Activated CD8-positive, alpha-beta memory T cell treated with anti-CD3 and anti-CD28 coated beads for 48 hours (primary cell): ENCODE results near the gene RNF151.

Experiments used
- DNase-seq, 3 experiments: peaks; one replicate each; pipeline ENCODE4 v3.0.0-alpha.2; 2020; ENCODE audit warnings: low read depth in 2 of 3, low spot score in 2 of 3

Gene RNF151

DNA sequence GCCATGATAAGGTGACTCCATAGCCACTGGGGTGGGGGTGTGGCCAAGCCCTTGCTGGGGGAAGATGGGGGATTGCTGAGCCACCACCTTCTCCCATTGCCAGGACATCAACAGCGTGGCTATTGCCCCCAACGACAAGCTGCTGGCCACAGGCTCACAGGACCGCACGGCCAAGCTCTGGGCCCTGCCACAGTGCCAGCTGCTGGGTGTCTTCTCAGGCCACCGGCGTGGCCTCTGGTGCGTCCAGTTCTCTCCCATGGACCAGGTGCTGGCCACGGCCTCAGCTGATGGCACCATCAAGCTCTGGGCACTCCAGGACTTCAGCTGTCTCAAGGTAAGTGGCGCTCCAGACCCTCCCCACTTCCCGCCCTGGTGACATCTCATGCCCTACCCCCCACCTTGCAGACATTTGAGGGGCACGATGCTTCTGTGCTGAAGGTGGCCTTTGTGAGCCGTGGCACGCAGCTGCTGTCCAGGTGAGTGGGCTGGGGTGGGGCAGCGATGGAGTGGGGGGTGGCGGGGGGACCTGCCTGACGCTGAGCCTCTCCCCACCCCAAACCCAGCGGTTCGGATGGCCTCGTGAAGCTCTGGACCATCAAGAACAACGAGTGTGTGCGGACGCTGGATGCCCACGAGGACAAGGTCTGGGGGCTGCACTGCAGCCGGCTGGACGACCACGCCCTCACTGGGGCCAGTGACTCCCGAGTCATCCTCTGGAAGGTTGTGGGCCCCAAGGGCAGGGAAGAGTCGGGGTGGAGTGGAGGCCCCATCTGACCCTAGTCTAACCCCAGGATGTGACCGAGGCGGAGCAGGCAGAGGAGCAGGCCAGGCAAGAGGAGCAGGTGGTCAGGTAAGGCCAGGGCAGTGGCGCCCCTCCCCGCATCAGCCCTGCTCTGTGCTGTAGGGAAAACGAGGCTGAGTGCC lies 10.6 kb downstream of the RNF151 start:
- no peak for DNase-seq

DNA sequence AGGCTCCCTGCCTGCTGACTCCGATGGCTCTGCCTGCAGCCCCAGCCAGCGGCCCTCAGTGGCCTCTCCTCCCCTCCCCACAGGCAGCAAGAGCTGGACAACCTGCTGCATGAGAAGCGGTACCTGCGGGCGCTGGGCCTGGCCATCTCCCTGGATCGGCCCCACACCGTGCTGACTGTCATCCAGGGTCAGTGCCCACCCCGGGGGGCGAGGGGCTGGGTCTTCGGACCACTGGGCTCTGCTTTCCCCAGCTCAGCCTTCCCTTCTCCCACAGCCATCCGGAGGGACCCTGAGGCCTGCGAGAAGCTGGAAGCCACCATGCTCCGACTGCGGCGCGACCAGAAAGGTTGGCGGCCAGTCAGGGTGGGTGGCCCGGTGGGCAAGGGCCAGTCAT lies 11.2 kb downstream of the RNF151 start:
- DNase-seq = no peak

DNA sequence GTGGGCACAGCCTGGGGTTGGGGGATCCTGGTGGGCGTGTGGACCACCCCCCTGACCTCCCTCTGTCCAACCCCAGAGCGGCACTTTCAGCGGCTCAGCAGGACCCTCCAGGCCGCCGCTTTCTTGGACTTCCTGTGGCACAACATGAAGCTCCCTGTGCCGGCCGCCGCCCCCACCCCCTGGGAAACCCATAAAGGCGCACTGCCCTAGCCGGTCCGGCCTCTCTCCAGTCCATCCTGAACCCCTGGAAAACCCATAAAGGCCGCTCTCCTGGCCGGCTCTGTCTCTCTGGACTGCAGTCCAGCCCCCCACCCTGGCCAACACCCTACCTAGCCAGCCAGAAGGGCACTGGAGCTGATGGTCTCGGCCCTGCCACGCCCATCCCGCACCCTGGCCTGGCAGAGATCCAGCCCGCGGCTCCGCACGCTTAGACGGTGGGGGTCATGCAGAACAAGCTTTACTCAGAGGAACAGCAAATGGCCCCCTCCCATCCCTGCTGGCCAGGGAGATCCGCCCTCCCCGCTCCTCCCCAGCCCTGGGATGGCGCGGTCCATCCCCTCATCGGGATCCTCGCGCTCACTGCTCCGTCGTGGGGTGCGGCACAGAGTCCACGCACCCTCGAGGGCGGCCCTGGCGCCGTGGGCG lies 11.9 kb downstream of the RNF151 start:
- no peak for DNase-seq

DNA sequence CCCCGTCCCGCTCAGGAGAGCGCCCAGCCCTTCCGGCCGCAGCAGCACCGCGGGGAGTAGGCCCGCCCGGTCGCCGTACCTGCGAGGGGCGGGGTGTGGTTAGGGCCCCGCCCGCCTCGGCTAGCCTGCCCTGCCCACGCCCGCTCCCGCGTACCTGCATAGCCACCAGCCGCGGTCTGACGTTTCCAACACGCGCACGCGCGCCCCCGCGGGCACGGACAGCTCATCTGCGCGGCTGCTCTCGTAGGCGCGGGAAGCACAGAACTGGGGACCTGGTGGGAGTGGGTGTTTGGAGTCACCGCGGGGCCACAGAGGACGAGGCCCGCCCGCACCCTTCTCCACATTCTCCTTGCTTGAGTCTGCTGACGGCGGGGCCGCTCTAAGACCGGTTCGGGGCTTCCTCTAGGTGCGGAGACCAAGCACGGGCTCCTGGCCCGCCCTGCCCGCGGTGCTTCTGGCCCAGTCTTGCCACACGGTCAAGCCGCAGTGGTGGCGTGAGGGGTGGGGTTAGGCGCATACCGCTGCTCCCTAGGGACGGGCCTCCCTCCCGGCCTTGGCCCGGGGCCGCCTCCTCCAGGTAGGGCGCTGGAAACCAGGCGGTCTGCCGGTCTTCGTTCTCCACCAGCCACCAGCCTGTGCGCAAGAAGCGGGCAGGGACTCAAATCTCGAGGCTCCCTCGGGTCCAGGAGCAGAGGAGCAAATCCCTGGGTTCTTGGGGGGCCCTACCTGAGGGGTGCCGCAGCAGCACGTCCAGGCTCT lies 12.8 kb downstream of the RNF151 start:
- DNase-seq = no peak

DNA sequence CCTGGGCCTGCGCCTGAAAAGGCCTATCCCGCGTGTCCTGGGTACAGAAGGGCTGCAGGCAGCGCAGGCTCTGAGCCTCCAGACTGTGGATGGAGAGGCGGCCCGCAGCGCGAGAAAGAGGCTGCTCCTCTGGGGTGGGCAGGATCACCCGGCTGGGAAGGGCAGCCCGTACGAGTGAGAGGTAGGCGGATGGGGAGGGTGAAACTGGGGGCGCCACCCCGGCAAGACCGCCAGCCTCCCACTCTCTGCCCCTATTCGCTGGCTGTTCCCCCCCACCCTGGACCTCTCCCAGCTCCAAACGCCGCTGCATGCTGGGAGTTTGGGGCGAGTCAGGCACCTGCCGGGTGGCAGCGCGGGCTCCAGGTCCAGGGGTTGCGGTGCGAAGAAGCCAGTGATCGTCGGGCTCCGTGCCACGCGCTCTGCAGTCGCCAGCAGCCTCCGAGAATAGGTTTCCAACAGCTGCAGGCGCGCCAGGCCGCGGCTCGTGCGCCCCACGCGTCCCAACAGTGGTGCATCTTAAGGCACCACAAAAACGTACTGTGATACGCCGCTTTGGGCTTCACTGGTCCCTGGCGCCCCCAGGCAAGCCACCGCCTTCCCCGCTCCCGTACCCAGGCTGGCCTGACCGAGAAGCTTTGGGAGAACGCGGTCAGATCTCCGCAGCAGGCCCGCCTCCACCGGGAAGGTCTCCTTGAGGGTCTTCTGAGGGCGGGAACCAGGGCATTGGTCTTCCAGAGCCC lies 13.5 kb downstream of the RNF151 start:
- DNase-seq = no peak

DNA sequence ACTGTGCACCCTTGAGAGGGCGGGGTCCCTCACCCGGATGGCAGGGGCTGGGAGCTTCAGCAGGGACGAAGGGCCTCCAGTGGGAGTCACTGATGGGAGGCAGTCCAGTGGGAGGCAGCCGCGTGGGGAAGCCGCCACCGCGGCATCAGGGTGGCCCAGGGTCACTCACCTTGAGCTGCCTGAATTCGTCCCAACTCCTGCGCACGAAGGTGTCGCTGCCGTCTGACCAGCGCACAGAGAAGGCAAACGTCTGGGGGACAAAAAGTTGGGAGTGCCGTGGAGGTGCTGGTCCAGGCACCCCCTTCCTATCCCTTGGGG lies 14.1 kb downstream of the RNF151 start:
- no peak for DNase-seq

DNA sequence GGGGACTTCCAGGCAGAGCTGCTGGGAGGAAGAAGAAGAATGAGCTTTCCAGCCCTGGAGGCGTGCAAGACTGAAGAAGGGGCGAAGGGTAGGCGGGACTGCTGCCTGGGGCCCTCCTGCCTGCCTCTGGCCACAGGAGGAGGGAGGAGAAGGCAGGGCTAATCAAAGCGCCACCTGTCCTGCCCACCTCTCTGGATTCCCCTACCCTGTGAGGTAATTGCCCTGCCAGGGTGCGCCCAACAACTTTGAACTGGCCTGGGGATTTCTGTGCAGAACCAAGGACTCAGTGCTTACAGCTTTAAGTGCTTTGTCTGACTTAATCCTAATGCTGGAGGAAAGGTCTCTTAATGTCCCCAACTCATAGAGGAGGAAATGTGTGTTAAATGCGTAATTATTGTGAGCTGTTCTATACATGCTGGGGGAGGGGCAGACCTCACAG lies 14.8 kb downstream of the RNF151 start, which contains the start of gene NOXO1:
Gene NOXO1 (minus strand): TSS at position 72 of the 439 bp plus-strand sequence. CDS start 290 bp downstream, outside the sequence.
- no peak for DNase-seq

DNA sequence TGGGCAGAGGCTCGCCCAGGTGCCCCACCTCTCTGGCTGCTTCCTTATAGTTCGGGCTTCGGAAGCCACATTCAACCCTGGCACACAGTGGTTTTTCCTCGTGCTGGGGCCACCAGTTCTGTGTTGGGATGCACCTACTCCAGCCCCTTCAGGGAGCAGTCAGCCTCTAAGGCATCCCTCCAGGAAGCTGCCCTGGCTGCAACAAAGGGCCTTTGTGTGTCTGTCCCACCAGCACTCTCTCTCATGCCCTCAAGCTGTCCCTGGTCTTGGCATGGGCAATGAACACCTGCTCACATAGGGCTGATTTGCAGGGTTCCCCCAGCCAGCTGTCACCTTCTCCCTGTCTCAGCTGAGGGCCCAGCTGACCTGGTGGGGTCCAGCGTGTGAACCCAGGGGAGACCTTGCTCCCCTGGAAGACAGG lies 15.4 kb downstream of the RNF151 start:
- no peak for DNase-seq

DNA sequence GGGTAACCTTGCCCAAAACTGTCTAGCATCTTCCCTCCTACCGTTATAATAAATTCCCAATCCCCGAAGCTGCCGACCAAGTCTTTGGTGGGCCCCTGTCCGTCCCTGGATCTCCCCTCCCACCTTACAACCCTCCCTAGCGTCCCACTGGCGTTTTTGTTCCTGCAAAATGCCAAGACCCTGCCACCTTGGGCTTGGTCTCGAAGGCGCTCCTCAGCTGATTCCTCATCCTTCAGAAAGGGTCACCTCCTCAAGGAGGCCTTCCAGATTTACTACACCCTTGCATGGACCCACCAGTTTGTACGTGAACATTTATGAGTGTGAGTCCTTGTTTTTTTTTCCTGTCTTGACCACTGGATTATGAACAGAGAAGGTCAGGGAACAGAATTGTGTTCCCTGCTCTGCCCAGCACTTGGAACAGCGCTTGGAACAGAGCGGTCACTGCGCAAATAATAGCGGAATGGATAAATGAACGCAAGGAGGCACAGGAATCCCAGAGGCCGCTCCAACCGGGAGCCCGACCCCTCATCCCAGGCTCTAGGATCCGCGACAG lies 16.4 kb downstream of the RNF151 start:
- no peak for DNase-seq

DNA sequence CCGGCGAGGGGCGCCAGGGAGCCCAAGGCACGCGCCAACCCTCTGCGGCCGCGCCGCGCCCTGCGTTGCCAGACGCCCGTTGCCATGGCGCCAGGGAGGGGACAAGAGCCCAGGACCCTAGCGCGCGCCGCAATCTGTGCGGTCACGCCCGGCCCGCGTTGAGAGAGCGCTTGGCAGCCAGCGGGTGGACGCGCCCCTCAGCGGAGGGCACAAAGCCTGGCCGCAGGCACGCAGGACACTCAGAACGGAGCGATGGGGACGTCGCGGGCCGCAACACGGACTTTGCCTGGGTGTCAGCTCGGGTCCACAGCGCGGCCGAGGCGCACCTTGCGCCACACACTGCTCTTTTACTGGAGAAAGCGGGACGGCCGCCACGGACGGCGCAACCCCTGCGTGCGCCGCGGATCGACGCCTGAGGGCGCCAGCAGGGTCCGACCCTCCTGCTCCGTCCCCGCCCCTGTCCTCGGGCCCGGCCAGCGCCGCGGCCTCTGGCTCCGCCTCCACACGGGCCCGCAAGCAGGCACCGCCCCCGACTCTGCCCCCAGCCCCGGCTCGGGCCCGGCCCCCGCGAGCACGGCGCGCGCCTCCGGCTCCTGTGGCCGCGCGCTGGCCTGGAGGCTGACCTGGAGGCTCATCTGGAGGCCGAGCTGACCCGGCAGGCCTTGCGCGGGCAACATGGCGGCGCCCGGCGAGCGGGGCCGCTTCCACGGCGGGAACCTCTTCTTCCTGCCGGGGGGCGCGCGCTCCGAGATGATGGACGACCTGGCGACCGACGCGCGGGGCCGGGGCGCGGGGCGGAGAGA lies 17.1 kb downstream of the RNF151 start, which contains the start of gene GFER:
Gene GFER (plus strand): TSS at position 650 of the 803 bp plus-strand sequence. CDS start 26 bp downstream, at position 676.
- DNase-seq = peak in 1 of 3 experiments; percentile 72

DNA sequence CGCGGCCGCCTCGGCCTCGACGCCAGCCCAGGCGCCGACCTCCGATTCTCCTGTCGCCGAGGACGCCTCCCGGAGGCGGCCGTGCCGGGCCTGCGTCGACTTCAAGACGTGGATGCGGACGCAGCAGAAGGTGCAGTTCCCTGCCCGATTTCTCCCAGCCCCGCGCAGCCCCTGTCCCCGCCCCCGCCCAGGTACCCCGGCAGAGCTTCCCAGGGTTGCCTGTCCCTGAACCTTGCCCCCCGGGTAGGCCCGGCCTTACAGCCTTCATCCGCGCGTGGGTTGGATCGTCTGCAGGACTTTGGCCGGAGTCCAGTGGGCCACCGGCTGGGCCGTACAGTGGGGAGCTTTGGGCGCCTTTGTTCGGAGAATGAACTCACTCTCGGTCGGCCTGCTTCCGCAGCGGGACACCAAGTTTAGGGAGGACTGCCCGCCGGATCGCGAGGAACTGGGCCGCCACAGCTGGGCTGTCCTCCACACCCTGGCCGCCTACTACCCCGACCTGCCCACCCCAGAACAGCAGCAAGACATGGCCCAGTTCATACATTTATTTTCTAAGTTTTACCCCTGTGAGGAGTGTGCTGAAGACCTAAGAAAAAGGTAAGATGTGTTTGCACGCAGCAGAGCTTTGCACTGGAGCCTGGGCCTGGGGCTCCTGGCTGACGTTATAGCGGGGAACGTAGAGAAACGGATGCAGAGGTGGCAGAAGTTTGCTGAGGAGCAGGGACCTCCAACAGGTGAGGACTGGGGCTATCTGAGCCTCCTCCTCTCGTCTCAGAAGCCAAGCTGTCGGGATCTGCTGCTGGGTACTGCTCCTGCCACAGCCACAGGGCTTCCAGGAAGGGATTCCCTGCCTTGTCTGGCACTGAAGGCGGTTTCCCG lies 17.9 kb downstream of the RNF151 start:
- DNase-seq = no peak

DNA sequence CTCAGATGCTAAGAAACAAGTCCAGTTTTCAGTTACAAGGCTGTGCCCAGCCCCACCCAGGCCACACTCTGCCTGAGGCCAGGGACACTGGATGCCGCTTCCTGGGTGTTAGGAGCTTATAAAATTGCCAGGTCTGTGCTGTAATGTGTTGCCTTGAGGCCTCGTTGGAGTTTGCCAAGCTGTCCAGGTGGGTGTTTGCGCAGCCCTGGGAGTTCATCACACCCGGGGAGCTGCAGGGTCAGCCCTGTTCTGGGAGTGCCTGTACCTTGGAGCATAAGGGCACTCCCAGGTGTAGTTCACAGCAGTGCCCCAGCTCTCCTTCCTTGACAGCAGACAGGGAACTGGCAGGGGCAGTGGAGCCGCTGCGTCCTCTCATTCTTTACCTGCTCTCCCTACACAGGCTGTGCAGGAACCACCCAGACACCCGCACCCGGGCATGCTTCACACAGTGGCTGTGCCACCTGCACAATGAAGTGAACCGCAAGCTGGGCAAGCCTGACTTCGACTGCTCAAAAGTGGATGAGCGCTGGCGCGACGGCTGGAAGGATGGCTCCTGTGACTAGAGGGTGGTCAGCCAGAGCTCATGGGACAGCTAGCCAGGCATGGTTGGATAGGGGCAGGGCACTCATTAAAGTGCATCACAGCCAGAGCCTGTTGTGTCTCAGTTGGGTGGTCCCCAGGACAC lies 19.0 kb downstream of the RNF151 start:
- DNase-seq = no peak

DNA sequence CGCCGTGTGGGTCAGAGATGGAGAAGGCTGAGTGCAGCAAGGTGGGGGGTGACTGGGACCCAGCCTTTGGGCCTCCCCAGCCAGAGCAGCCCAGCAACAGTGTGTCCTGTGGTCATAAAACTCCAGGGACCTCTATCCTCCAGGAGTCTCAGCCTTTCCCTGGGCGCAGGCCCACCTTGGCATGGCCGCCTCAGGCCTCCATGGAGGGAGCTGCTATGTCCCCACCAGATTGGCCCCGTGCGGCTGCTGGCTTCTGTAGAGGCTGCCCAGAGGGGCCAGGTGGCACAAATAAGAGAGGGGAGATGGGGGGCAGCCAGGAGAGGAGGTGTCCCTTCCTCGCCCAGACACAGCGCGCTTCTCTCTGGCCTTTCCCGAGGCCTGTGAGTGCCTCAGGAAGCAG lies 20.5 kb downstream of the RNF151 start:
- no peak for DNase-seq

DNA sequence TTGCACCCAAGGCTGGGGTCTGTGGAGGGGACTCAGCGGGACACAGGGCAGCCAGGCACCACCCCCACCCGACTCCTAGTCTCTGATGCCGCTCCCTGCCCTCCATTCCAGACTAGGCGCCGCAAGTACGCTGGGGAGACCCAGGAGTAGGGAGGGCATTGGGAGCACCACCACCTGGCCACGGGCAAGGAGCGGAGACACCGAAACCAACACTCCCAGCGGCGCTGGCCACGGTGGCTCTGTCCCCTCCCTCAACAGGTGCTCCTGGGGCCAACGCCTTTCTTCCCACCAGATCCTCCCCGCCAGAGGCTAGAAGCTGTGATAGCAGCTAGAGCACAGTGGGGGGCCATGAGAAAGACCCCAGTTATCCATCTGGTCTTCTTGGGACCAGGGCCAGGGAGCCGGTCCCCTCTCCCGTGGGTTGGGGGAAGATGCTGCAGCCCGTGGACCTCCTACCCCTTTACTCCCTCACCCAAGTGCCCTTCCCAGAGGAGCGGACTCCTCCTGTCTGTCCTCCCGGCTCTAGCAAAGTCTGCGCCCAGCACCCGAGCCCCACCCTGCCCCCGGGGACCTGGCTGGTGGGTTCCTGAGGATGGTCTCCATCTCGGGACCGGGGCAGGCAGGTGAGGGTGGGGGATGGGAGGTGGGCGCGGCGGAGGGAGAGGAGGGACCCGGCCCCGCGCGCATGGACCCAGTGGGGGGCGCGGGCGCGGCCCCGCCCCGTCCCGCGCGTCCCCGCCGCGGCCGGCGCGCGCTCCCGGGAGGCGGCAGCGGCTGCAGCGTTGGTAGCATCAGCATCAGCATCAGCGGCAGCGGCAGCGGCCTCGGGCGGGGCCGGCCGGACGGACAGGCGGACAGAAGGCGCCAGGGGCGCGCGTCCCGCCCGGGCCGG lies 22.8 kb downstream of the RNF151 start, which contains the start of gene SYNGR3:
Gene SYNGR3 (plus strand): TSS at position 762 of the 892 bp plus-strand sequence. CDS start 133 bp downstream, outside the sequence.
- DNase-seq = no peak

DNA sequence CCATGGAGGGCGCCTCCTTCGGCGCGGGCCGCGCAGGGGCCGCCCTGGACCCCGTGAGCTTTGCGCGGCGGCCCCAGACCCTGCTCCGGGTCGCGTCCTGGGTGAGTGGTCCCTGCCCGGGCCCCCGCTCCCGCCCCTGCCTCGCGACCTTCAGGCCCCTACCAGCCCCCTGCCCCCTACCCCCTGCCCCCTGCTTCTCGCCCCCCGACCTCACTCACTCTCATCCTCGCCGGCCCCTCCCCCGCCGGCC lies 23.4 kb downstream of the RNF151 start:
- DNase-seq = no peak

DNA sequence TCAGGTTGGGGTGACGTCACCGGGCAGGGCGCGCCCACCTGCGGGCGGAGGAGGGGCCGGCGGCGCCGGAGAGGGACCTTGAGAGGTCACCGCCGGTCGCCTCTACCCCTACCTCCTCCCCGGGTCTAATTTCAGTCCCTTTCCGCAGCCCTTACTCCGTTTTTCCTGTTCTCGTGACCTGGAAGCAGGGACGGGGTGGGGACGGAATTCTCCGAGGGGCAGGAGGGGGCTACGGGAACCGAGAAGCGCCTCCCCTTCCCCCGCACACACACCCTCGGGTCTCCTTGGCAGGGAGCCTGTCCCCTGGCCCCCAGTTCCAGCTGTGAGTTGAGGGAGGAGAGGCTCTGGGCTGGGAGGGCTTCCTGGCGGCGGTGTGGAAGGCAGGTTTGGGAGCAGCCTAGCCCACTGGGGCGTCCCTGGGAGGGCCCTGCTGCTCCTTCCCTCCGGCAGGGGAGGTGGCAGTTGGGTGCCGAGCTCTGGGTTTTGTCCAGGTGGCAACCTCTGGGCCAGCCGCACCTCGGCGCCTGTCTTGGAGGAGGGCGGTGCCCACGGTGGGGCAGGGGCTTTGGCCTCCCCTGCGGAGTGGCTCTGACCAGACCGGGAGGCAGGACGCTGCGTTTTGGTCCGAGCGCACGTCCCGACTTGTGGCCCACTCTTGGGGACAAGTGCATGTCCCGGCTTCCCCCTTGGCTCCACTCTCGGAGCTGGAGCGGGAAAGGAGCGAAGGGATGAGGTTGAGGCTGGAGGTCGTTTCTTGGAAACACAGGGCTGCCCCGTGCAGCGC lies 23.9 kb downstream of the RNF151 start:
- DNase-seq = no peak
